HCT116 (cell line): Measurements from ENCODE around the gene SRCIN1. TPM values are rescaled to one million over a fixed set of nuclear protein-coding genes. Genes with fewer than 3 reads are reported as not detected.

Experiments used
- ATAC-seq: fragments of 200-7000 bp; cut with Tn5 transposase; 2 replicates; pipeline ENCODE4 v1.9.1; 2020; ENCODE audit warnings: mild to moderate bottlenecking, moderate library complexity
- BruUV-seq: library from RNA; stranded (reverse); fragments of 400-500 nt; replicated peaks from 2 replicates; lab custom pipeline; 2021; lab: Mats Ljungman, UMichigan
- CTCF ChIA-PET: fragments of 300-600 bp; sonication (Branson Sonifier 250); formaldehyde crosslinking; loops from one replicate; lab custom pipeline; 2021; ENCODE audit warnings: antibody characterized with exemption; lab: Charles Lee
- POLR2A ChIA-PET: fragments of 300-600, 350-600 bp; sonication (Branson Sonifier 250); formaldehyde crosslinking; loops from one replicate; lab custom pipeline; 2021; ENCODE audit warnings: antibody characterized with exemption; lab: Charles Lee
- RAD21 ChIA-PET, 2 experiments: fragments of 300-600 bp; sonication (Branson Sonifier 250); formaldehyde crosslinking; loops; one replicate each; lab custom pipeline; 2023; ENCODE audit warnings: low total read pairs in 2 of 2; ENCODE audit not compliant: uncharacterized antibody in 2 of 2, unreplicated experiment in 2 of 2, low non-redundant PET in 1 of 2; lab: Charles Lee
- DNase-seq: peaks from one replicate; pipeline ENCODE4 v3.0.0-alpha.2; 2010; ENCODE audit warnings: low read depth, low spot score
- H2AFZ ChIP-seq: fragments of 200-600 bp; shearing (Covaris generic), sonication (generic); 2 replicates; pipeline ENCODE4 v1.6.1; 2017; ENCODE audit warnings: low read depth, mixed run types, mixed read lengths, antibody characterized with exemption, low read length; ENCODE audit not compliant: poor library complexity, severe bottlenecking
- H3K27ac ChIP-seq: 2 replicates; pipeline ENCODE4 v1.5.1; 2012; ENCODE audit warnings: low read depth, low read length
- H3K27me3 ChIP-seq: fragments of 200-600 bp; sonication (generic); 2 replicates; pipeline ENCODE4 v1.6.1; 2016; ENCODE audit warnings: mixed run types, low read length, mixed read lengths; ENCODE audit not compliant: insufficient read depth
- H3K36me3 ChIP-seq, 2 experiments: fragments of 200-500 bp in 1 of 2; fragments of 200-600 bp in 1 of 2; sonication (Bioruptor generic) in 1 of 2; sonication (generic) in 1 of 2; 2 replicates each; pipeline versions ENCODE4 v1.5.1 to v1.6.1; 2014 to 2016; ENCODE audit warnings: low read length in 2 of 2, inconsistent platforms in 1 of 2, mixed read lengths in 1 of 2, mixed run types in 1 of 2; ENCODE audit not compliant: insufficient read depth in 2 of 2, control insufficient read depth in 1 of 2
- H3K4me1 ChIP-seq, 2 experiments: fragments of 200-600 bp in 1 of 2; sonication (generic) in 1 of 2; 2 replicates each; pipeline versions ENCODE4 v1.5.1 to v1.6.1; 2012 to 2017; ENCODE audit warnings: low read length in 2 of 2, inconsistent platforms in 1 of 2, mild to moderate bottlenecking in 1 of 2, mixed read lengths in 1 of 2, mixed run types in 1 of 2, moderate library complexity in 1 of 2; ENCODE audit not compliant: insufficient read depth in 2 of 2, control insufficient read depth in 1 of 2
- H3K4me2 ChIP-seq: fragments of 200-600 bp; sonication (generic); 2 replicates; pipeline ENCODE4 v1.6.1; 2017; ENCODE audit warnings: mixed run types, low read length, mixed read lengths
- H3K4me3 ChIP-seq, 2 experiments: fragments of 200-600 bp in 1 of 2; sonication (generic) in 1 of 2; replicated peaks in 1 of 2; 2 replicates each; pipeline ENCODE4 v1.5.1; 2011 to 2016; ENCODE audit warnings: low read length in 2 of 2, control low read depth in 1 of 2, low read depth in 1 of 2, mild to moderate bottlenecking in 1 of 2, mixed read lengths in 1 of 2, mixed run types in 1 of 2
- H3K79me2 ChIP-seq: fragments of 200-600 bp; sonication (generic); 2 replicates; pipeline ENCODE4 v1.6.1; 2017; ENCODE audit warnings: mild to moderate bottlenecking, mixed run types, low read length, moderate library complexity, mixed read lengths; ENCODE audit not compliant: insufficient read depth
- H3K9ac ChIP-seq: fragments of 200-600 bp; sonication (generic); 2 replicates; pipeline ENCODE4 v1.6.1; 2016; ENCODE audit warnings: low read length, mixed read lengths
- H3K9me2 ChIP-seq: fragments of 200-600 bp; sonication (generic), shearing (Covaris generic); 2 replicates; pipeline ENCODE4 v1.6.1; 2017; ENCODE audit warnings: mixed run types, mild to moderate bottlenecking, moderate library complexity; ENCODE audit not compliant: insufficient read depth
- H3K9me3 ChIP-seq, 2 experiments: fragments of 200-500 bp in 1 of 2; fragments of 200-600 bp in 1 of 2; sonication (Bioruptor generic) in 1 of 2; sonication (generic) in 1 of 2; 2 replicates each; pipeline ENCODE4 v1.6.1; 2014 to 2017; ENCODE audit warnings: low read length in 2 of 2, mixed read lengths in 2 of 2, inconsistent platforms in 1 of 2, low read depth in 1 of 2, mild to moderate bottlenecking in 1 of 2, mixed run types in 1 of 2, moderate library complexity in 1 of 2; ENCODE audit not compliant: control insufficient read depth in 1 of 2, insufficient read depth in 1 of 2
- H4K20me1 ChIP-seq: fragments of 200-600 bp; sonication (generic), shearing (Covaris generic); 2 replicates; pipeline ENCODE4 v1.6.1; 2017; ENCODE audit warnings: mixed run types, mild to moderate bottlenecking, moderate library complexity; ENCODE audit not compliant: insufficient read depth
- EGR1 ChIP-seq: IDR thresholded peaks from 2 replicates; pipeline ENCODE4 v1.6.1; 2012; ENCODE audit warnings: low read depth
- ELF1 ChIP-seq: IDR thresholded peaks from 2 replicates; pipeline ENCODE4 v1.6.1; 2012; ENCODE audit warnings: low read depth, borderline replicate concordance
- EZH2phosphoT487 ChIP-seq: fragments of 200-600 bp; IDR thresholded peaks from 2 replicates; pipeline ENCODE4 v1.6.1; 2018; ENCODE audit warnings: antibody characterized with exemption, borderline replicate concordance
- RAD21 ChIP-seq: IDR thresholded peaks from 2 replicates; pipeline ENCODE4 v1.6.1; 2012; ENCODE audit warnings: low read depth, mild to moderate bottlenecking
- TCF7L2 ChIP-seq: IDR thresholded peaks from 2 replicates; pipeline ENCODE4 v1.7.0; 2011; ENCODE audit warnings: borderline replicate concordance, inconsistent platforms; ENCODE audit not compliant: insufficient read depth, insufficient read length; ENCODE audit errors: extremely low read depth
- ZNF274 ChIP-seq: fragments of 200-500 bp; sonication (Bioruptor generic); IDR thresholded peaks from 2 replicates; pipeline ENCODE4 v1.6.1; 2014; ENCODE audit warnings: mild to moderate bottlenecking, low read depth, low read length, inconsistent platforms
- intact Hi-C: fragments of 100-400 bp; cut with micrococcal nuclease; formaldehyde crosslinking; loops from 2 replicates; pipeline ENCODE4 v1.10.0; 2022
- total RNA-seq: library from RNA; stranded (reverse); gene quantifications from one replicate; pipeline ENCODE4 v1.2.1, GENCODE V29; 2021; ENCODE audit not compliant: unreplicated experiment
- TF ChIP-seq, protein P1 (sequence below): IDR thresholded peaks from 2 replicates; pipeline ENCODE4 v1.6.1; 2012

SRCIN1 gene
- total RNA-seq, 1 experiment from 2014 or later: 10.5 TPM

- Histone ChIP-seq H3K36me3 (no peaks in the 10 kb centered on the region), H3K27me3 (no peaks in the 10 kb centered on the region; the same call in 1 of the 2 replicates)
- intact Hi-C loops: no loop called here
- TF ChIP-seq ELF1 (no peak), EGR1 (no peak), EZH2phosphoT487 (no peak)
- TF ChIP-seq, protein P1, sequence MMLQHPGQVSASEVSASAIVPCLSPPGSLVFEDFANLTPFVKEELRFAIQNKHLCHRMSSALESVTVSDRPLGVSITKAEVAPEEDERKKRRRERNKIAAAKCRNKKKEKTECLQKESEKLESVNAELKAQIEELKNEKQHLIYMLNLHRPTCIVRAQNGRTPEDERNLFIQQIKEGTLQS: no peak
- TF ChIP-seq, all 23 proteins: peak for 0
- no peak overlapping the region for H3K4me3 ChIP-seq
- H3K9me2 ChIP-seq: no peaks in the 10 kb centered on the region
- H2AFZ ChIP-seq: no peak overlapping the region
- H3K4me2 ChIP-seq: no peak overlapping the region
- H3K4me1 ChIP-seq: no peaks in the 10 kb centered on the region; a peak in 1 of 4 replicates
- no peaks in the 10 kb centered on the region for H3K9me3 ChIP-seq
- no peaks in the 10 kb centered on the region for H3K79me2 ChIP-seq
- ChIA-PET CTCF (interaction anchor here (0.9 to 1.6 kb wide), 2 partner anchors 8 to 20 kb away, joined by 4 to 8 read pairs; partner anchors contain the start of gene EPOP), POLR2A (no interaction called here), RAD21 (no interaction called here)
- no peak overlapping the region for H3K27ac ChIP-seq
- BruUV-seq: no TSS peak
- H3K9ac ChIP-seq: no peak overlapping the region
- ATAC-seq (no peak), DNase-seq (no peak)
- no peaks in the 10 kb centered on the region for H4K20me1 ChIP-seq
These were observed 49.0 kb upstream of the SRCIN1 start for GRCh38 chr17:38654411-38655398.

DNA sequence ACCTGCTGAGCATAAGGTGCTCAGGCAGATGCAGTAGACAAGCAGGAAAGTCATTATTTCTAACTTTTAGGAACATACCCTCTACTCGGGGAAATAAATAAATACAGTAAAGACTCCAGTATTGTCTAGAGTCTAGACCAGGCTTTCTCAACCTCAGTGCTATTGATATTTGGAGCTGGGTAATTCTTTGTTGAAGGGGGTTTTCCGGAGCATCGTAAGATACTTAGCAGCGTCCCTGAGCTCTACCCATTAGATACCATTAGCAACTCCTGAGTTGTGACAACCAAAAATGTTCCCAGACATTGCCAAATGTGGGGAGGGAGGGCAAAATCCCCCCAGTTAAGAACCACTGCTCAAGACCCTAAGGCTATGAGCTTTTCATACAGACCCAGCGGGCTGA, 47.9 kb upstream of the SRCIN1 start:
- no peak overlapping the region for H3K27ac ChIP-seq
- RAD21 ChIA-PET: no interaction called here
- H3K9me2 ChIP-seq: no peaks in the 10 kb centered on the region
- intact Hi-C loops: no loop called here
- H3K4me3 ChIP-seq: no peak overlapping the region
- H3K79me2 ChIP-seq: no peaks in the 10 kb centered on the region
- BruUV-seq: no TSS peak
- no peak overlapping the region for H2AFZ ChIP-seq
- no peak overlapping the region for H3K4me2 ChIP-seq
- CTCF ChIA-PET: interaction anchor here (1.6 kb wide), 1 partner anchor 9 kb away, joined by 8 read pairs; no protein-coding TSS in a partner anchor
- H3K36me3 ChIP-seq: no peaks in the 10 kb centered on the region
- H4K20me1 ChIP-seq: no peaks in the 10 kb centered on the region
- no peak for ATAC-seq
- DNase-seq: no peak
- POLR2A ChIA-PET: no interaction called here
- no peak for TF ChIP-seq RAD21
- no peak for TF ChIP-seq ZNF274
- TF ChIP-seq TCF7L2: no peak
- no peak overlapping the region for H3K9ac ChIP-seq
- no peaks in the 10 kb centered on the region; the same call in 1 of the 2 replicates for H3K27me3 ChIP-seq
- H3K9me3 ChIP-seq: no peaks in the 10 kb centered on the region
- no peaks in the 10 kb centered on the region; a peak in 1 of 4 replicates for H3K4me1 ChIP-seq
